Caco-2 (cell line): Measurements from ENCODE around the gene SERPINA12. TPM values are rescaled to one million over a fixed set of nuclear protein-coding genes. Genes with fewer than 3 reads are reported as not detected.

Source experiments
- BruUV-seq: library from RNA; stranded (reverse); fragments of 400-500 nt; replicated peaks from 2 replicates; lab custom pipeline; 2021; lab: Mats Ljungman, UMichigan
- CTCF ChIA-PET: fragments of 300-600 bp; sonication (Branson Sonifier 250); formaldehyde crosslinking; loops from one replicate; lab custom pipeline; 2022; ENCODE audit warnings: antibody characterized with exemption; lab: Charles Lee
- POLR2A ChIA-PET: fragments of 300-600 bp; sonication (Branson Sonifier 250); formaldehyde crosslinking; loops from one replicate; lab custom pipeline; 2022; ENCODE audit warnings: antibody characterized with exemption; lab: Charles Lee
- DNase-seq, 2 experiments: peaks; one replicate each; pipeline versions ENCODE4 v3.0.0 to v3.0.0-alpha.2; 2020 to 2022
- H3K27me3 ChIP-seq: replicated peaks from 2 replicates; pipeline ENCODE4 v1.6.0; 2011; ENCODE audit warnings: low read length; ENCODE audit not compliant: control insufficient read depth, insufficient read depth
- H3K36me3 ChIP-seq: 2 replicates; pipeline ENCODE4 v1.5.1; 2011; ENCODE audit warnings: low read length; ENCODE audit not compliant: control insufficient read depth, insufficient read depth
- H3K4me1 ChIP-seq: fragments of 250-450 bp; sonication (Bioruptor Pico); 2 replicates; pipeline ENCODE4 v1.5.1; 2020; ENCODE audit warnings: mild to moderate bottlenecking
- H3K4me3 ChIP-seq: 2 replicates; pipeline ENCODE4 v1.5.1; 2011; ENCODE audit warnings: low read depth, mild to moderate bottlenecking, control low read depth, low read length
- H3K9me3 ChIP-seq: fragments of 250-450 bp; sonication (Bioruptor Pico); 2 replicates; pipeline ENCODE4 v1.5.1; 2020; ENCODE audit warnings: mild to moderate bottlenecking, moderate library complexity
- H3K27ac Mint-ChIP-seq: one replicate; pipeline ENCODE4 v1.8.0; 2022; ENCODE audit warnings: mixed read lengths; ENCODE audit not compliant: unreplicated experiment
- H3K27me3 Mint-ChIP-seq: one replicate; pipeline ENCODE4 v1.8.0; 2022; ENCODE audit warnings: mixed read lengths; ENCODE audit not compliant: insufficient read depth, unreplicated experiment
- H3K36me3 Mint-ChIP-seq: one replicate; pipeline ENCODE4 v1.8.0; 2022; ENCODE audit warnings: mild to moderate bottlenecking, mixed read lengths; ENCODE audit not compliant: insufficient read depth, unreplicated experiment
- H3K4me1 Mint-ChIP-seq: one replicate; pipeline ENCODE4 v1.8.0; 2022; ENCODE audit warnings: low read depth, mixed read lengths; ENCODE audit not compliant: unreplicated experiment
- H3K4me3 Mint-ChIP-seq: one replicate; pipeline ENCODE4 v1.8.0; 2022; ENCODE audit warnings: mild to moderate bottlenecking, moderate library complexity, mixed read lengths; ENCODE audit not compliant: unreplicated experiment
- H3K9me3 Mint-ChIP-seq: one replicate; pipeline ENCODE4 v1.8.0; 2022; ENCODE audit warnings: mixed read lengths; ENCODE audit not compliant: unreplicated experiment
- CTCF ChIP-seq, 2 experiments: fragments of 200-600 bp in 1 of 2; IDR thresholded peaks; 1 replicate in 1 of 2; 2 replicates in 1 of 2; pipeline versions ENCODE4 v1.5.1 to v1.8.0; 2011 to 2022; ENCODE audit warnings: antibody characterized with exemption in 1 of 2, control low read depth in 1 of 2, inconsistent platforms in 1 of 2, low read depth in 1 of 2, low read length in 1 of 2, mild to moderate bottlenecking in 1 of 2, moderate library complexity in 1 of 2; ENCODE audit not compliant: insufficient read depth in 1 of 2, severe bottlenecking in 1 of 2, unreplicated experiment in 1 of 2
- intact Hi-C: fragments of 100-400 bp; cut with micrococcal nuclease; formaldehyde crosslinking; loops from one replicate; pipeline ENCODE4 v1.10.0; 2022; ENCODE audit not compliant: unreplicated experiment
- total RNA-seq: library from RNA; stranded (reverse); gene quantifications from 2 replicates; pipeline ENCODE4 v1.2.3, GENCODE V29; 2022

Gene SERPINA12
- total RNA-seq, 1 experiment from 2014 or later = not detected

GRCh38 chr14:94498215-94498614 is 11.1 kb downstream of the SERPINA12 start:
- H3K9me3 Mint-ChIP-seq = no peaks in the 10 kb centered on the region
- ChIA-PET CTCF (no interaction called here), POLR2A (no interaction called here)
- no TSS peak for BruUV-seq
- H3K36me3 Mint-ChIP-seq = no peaks in the 10 kb centered on the region
- no peak for TF ChIP-seq CTCF (IDR thresholded peaks at IDR 0.05; ENCODE audit: insufficient read depth in 1 of 2, low read depth in 1 of 2, low read length in 1 of 2, severe bottlenecking in 1 of 2, unreplicated experiment in 1 of 2)
- no peaks in the 10 kb centered on the region for H3K4me1 Mint-ChIP-seq
- Histone ChIP-seq H3K4me3 (no peak overlapping the region), H3K9me3 (no peaks in the 10 kb centered on the region), H3K36me3 (no peaks in the 10 kb centered on the region), H3K4me1 (no peaks in the 10 kb centered on the region), H3K27me3 (no peaks in the 10 kb centered on the region)
- no peak overlapping the region for H3K27ac Mint-ChIP-seq
- DNase-seq = no peak
- peaks cover 3% of the 10 kb centered on the region for H3K27me3 Mint-ChIP-seq
- intact Hi-C loops = no loop called here
- no peak overlapping the region for H3K4me3 Mint-ChIP-seq

- Histone ChIP-seq H3K27me3 (no peaks in the 10 kb centered on the region), H3K4me3 (no peak overlapping the region), H3K4me1 (no peaks in the 10 kb centered on the region), H3K9me3 (no peaks in the 10 kb centered on the region), H3K36me3 (no peaks in the 10 kb centered on the region)
- CTCF ChIA-PET = no interaction called here
- peaks cover 3% of the 10 kb centered on the region for H3K27me3 Mint-ChIP-seq
- DNase-seq = no peak
- intact Hi-C loops = no loop called here
- BruUV-seq = no TSS peak
- no peaks in the 10 kb centered on the region for H3K36me3 Mint-ChIP-seq
- no peak overlapping the region for H3K27ac Mint-ChIP-seq
- POLR2A ChIA-PET = no interaction called here
- no peaks in the 10 kb centered on the region for H3K4me1 Mint-ChIP-seq
- no peak overlapping the region for H3K4me3 Mint-ChIP-seq
- TF ChIP-seq CTCF (IDR thresholded peaks at IDR 0.05; ENCODE audit: insufficient read depth in 1 of 2, low read depth in 1 of 2, low read length in 1 of 2, severe bottlenecking in 1 of 2, unreplicated experiment in 1 of 2) = no peak
- no peaks in the 10 kb centered on the region for H3K9me3 Mint-ChIP-seq
Observed at GRCh38 chr14:94494085-94494484, 15.2 kb downstream of the SERPINA12 start.

- no peak overlapping the region for H3K27ac Mint-ChIP-seq
- no peaks in the 10 kb centered on the region for H3K36me3 ChIP-seq
- CTCF ChIA-PET = no interaction called here
- no peak for TF ChIP-seq CTCF (IDR thresholded peaks at IDR 0.05; ENCODE audit: insufficient read depth in 1 of 2, low read depth in 1 of 2, low read length in 1 of 2, severe bottlenecking in 1 of 2, unreplicated experiment in 1 of 2)
- no TSS peak for BruUV-seq
- H3K27me3 Mint-ChIP-seq = peaks cover 4% of the 10 kb centered on the region
- H3K4me3 ChIP-seq = no peak overlapping the region
- no peaks in the 10 kb centered on the region for H3K4me1 ChIP-seq
- H3K9me3 Mint-ChIP-seq = no peaks in the 10 kb centered on the region
- DNase-seq = no peak
- H3K27me3 ChIP-seq = no peaks in the 10 kb centered on the region
- no peak overlapping the region for H3K4me3 Mint-ChIP-seq
- POLR2A ChIA-PET = no interaction called here
- intact Hi-C loops = no loop called here
- no peaks in the 10 kb centered on the region for H3K36me3 Mint-ChIP-seq
- H3K4me1 Mint-ChIP-seq = no peaks in the 10 kb centered on the region
- H3K9me3 ChIP-seq = no peaks in the 10 kb centered on the region
Observed at GRCh38 chr14:94491511-94491910, 17.8 kb downstream of the SERPINA12 start.
